GM21360 (cell line): ENCODE data around the gene PPP6R2.
"Not testable (repeated sequence)": the region's sequence is repeated elsewhere in the genome, so short reads cannot be mapped to it uniquely, and the experiment has no call there.

Experiments used
- ATAC-seq: cut with Tn5 transposase; IDR thresholded peaks from one replicate; pipeline ENCODE4 v1.9.1; 2021; ENCODE audit warnings: mild to moderate bottlenecking, moderate library complexity; ENCODE audit not compliant: unreplicated experiment

PPP6R2 gene

DNA sequence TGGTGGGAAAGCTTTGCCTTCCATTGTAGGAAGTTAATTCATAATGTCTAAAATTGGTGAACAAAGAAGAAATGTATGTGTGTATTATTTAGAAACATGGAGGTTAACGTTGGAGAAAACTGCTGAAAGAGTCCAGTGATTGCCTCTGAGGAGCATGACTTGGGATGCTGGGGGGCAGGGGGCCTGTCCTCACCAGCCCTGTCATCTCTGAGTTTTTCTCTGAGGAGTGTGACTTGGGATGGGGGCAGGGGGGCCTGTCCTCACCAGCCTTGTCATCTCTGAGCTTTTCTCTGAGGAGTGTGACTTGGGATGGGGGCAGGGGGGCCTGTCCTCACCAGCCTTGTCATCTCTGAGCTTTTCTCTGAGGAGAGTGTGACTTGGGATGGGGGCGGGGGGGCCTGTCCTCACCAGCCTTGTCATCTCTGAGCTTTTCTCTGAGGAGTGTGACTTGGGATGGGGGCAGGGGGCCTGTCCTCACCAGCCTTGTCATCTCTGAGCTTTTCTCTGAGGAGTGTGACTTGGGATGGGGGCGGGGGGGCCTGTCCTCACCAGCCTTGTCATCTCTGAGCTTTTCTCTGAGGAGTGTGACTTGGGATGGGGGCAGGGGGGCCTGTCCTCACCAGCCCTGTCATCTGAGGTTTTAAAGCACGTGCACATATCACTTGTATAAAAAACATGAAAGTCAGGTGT is 54.4 kb downstream of the PPP6R2 start:
- not testable (repeated sequence) for ATAC-seq

DNA sequence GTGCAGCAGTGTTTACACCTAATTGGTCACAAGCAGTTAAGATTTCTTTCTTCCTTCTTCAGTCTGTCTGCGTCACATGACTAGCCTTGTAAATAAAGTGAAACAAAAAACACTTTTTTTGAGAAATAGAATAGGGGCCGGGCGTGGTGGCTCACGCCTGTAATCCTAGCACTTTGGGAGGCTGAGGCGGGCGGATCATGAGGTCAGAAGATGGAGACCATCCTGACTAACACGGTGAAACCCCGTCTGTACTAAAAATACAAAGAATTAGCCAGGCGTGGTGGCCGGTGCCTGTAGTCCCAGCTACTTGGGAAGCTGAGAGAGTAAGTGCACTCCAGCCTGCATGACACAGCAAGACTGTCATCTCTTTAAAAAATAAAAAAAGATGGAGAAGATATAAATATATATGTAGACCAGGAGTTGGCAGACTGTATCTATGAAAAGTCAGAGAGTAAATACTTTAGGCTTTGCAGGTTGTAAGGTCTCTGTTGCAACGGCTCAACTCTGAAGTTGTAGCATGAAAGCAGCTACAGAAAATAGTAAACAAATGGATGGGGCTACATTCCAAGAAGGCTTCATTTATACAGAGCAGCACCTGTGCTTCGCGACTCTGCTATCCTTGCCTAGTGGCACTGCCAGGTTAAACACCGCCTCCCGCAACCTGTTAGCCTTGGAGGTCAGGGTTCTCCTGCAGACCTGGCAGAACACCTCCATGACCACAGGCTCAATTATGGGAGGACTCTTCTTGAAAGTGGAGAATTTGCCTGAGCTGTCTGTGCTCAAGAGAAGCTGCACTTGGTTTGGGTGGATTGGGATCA is 55.9 kb downstream of the PPP6R2 start:
- ATAC-seq, result no peak

DNA sequence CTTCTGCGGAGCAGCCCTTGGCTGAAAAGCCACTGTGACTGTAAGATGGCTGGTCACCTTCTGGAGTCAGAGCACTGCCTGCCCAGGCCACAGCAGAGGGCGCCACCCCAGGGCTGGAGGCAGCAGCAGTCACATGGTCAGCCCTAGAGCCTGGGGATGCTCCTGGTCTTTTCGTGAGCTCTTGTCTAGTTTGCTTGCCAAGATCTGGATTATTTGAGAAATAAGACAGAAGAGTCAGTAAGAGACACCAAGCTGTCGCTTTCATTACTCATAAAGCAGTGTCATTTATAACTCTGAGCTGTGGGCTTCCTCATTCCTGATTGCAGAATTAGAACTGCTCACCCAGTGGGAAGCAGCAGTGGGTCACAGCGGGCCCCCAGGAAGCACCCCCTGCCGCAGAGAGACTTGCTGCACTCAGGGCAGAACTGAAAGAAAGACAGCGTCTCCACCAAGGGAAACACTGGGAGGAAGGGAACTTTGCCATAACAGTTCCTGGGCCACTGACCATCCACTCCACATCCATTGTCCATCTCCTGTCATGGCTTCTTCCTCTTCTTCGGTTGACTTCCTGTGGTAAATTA is 56.7 kb downstream of the PPP6R2 start:
- ATAC-seq, result no peak

GRCh38 chr22:50400406-50400805 is 57.3 kb downstream of the PPP6R2 start:
- no peak for ATAC-seq

DNA sequence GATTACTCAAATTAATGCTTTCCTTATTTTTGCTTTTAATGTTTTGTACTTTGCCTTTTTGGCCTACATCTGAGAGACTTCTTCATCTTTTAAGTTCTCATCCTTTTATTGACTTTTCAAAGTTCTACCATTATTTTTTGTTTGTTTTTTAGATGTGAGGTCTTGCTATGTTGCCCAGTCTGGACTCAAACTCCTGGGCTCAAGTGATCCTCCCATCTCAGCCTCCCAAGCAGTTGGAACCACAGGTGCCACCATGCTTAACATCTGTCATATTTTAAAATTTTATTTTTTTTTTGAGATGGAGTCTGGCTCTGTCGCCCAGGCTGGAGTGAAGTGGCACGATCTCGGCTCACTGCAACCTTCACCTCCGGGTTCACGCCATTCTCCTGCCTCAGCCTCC is 57.8 kb downstream of the PPP6R2 start:
- ATAC-seq, result no peak

GRCh38 chr22:50401907-50402306 is 58.8 kb downstream of the PPP6R2 start:
- no peak for ATAC-seq

- ATAC-seq, result no peak
Measured at GRCh38 chr22:50403701-50404101, 60.6 kb downstream of the PPP6R2 start.

- ATAC-seq, result no peak
Measured at GRCh38 chr22:50406416-50407170, 63.5 kb downstream of the PPP6R2 start.

DNA sequence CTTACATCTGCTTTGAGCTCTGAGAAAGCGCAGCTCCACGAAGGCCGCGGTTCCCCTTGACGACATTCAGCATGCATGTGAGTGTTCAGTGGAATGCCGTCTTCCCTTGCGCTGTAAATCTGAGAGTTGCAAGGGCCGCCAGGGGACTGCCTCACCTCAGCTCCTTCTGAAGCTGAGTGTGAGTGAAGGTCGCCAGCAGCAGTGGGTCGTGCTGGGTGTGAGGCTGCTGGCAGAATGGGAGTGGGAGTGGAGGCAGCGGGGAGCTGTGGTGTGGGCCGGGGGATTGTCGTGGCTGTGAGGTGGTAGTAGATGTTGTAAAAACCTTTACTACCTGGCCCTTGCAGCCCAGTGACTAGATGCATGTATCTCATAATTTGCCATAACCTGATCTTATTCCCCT is 65.2 kb downstream of the PPP6R2 start:
- ATAC-seq, result no peak

GRCh38 chr22:50408954-50409353 is 65.8 kb downstream of the PPP6R2 start:
- not testable (repeated sequence) for ATAC-seq

- no peak for ATAC-seq
Measured at GRCh38 chr22:50414476-50415248, 71.5 kb downstream of the PPP6R2 start.

DNA sequence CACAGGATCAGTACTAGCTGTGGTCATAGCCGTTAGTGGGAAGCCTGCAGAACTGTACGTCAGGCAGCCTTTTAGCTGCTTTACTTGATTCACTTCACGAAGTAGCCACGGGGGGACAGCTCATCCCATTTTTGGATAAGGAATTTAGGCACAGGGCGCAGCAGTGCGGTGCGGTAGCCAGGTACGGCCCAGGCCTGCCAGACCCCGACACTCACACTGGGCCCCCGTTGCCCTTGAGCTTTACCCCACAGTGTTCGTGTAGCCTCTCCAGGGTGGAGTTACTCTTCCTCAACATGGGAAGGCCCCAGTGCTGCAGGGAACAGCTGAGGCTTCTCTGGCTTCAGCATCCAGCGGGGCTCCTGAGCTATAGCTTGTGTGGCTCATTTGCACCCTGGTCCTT is 72.3 kb downstream of the PPP6R2 start:
- ATAC-seq, result no peak

GRCh38 chr22:50416996-50417395 is 73.9 kb downstream of the PPP6R2 start:
- ATAC-seq, result no peak

DNA sequence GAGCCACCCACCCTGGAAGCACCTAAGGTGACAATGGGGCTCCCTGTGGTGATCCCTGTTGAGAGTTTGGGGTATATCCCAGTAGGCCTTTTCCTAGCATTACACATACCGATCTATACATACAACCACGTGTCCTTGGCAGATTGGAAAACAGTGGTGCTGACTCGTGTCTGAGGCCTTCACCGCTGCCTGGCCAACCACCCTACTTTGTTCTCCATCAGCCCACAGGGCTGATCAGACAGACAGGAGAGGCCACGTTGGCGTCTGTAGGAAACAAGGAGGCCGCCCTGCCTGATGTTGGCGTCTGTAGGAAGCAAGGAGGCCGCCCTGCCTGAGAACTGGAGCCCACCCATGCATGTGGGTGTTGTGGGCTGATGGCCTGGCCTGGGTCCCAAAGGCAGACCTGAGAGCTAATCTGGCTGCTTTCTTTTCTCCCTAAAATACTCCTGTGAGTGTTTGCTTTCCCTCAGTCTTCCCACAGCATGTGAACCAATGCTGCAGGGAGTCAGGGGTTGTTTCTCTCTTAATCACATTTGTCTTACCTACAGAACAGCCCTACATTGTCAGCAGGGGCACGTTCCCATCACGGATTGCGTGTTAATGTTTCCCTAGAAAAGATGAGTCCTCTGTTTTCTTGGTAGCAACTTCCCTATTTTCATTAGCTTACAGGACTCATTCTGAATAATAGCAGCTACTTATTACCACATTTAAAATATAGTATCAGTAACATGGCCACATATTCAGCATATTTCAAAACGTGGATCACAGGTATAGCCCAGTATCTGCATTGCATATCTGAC is 74.5 kb downstream of the PPP6R2 start:
- ATAC-seq, result no peak

- no peak for ATAC-seq
Measured at GRCh38 chr22:50418624-50419023, 75.5 kb downstream of the PPP6R2 start.

DNA sequence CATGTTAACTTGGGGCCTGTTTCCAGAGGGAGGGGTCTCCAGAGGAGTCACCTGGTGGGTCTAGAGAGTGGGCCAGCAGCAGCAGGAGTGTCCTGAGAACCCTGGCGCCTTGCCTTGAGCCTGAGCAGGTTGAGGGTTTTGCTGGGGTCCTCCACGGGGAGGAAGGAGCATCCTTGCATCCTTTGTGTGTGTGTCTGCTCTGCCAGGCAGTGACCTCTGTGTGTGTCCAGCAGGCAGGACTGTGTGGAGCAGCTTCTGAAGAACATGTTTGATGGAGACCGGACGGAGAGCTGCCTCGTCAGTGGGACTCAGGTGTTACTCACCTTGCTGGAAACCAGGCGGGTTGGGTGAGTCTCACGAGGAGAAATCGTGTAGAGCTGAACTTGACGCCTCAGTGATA is 76.0 kb downstream of the PPP6R2 start:
- ATAC-seq, result no peak

GRCh38 chr22:50420015-50420414 is 76.9 kb downstream of the PPP6R2 start:
- ATAC-seq, result no peak

DNA sequence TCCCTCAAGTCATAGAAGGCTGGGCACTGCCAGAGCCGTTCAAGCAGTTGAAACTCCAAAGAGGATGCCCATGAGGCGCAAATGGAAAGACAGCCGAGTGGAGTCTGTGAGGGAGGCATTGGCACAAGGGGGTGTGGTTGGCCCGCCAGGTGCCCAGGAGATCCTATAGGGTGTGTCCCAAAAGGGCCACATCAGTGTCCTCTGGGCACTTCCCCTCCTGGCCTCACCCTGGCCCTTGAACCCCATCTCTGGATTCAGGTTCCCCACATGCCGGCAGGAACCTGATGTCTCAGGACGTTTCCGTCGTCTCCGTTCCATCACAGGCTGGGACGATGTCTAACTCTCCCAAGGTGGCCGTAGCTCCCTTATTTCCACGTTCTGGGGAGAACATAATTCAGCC is 77.5 kb downstream of the PPP6R2 start:
- no peak for ATAC-seq

GRCh38 chr22:50422046-50422445 is 78.9 kb downstream of the PPP6R2 start:
- no peak for ATAC-seq
